Gastrocnemius medialis (tissue), 4 donors: Measurements from ENCODE around the gene URB2.

Experiments used
- CTCF ChIP-seq, 5 experiments: fragments of 450-650 bp in 3 of 5; fragments of 200-600 bp in 2 of 5; sonication (generic) in 2 of 5; IDR thresholded peaks in 4 of 5; conservative IDR thresholded peaks in 1 of 5; 1 replicate in 4 of 5; 2 replicates in 1 of 5; pipeline ENCODE4 v1.5.1; 2016 to 2019; ENCODE audit warnings: antibody characterized with exemption in 5 of 5, mild to moderate bottlenecking in 3 of 5, moderate library complexity in 3 of 5
- POLR2A ChIP-seq, 2 donors: fragments of 450-650 bp; IDR thresholded peaks; one replicate each; pipeline ENCODE4 v1.6.1; 2017; ENCODE audit warnings: antibody characterized with exemption in 2 of 2, mild to moderate bottlenecking in 2 of 2, moderate library complexity in 2 of 2

- no peak for TF ChIP-seq POLR2A (IDR thresholded peaks at IDR 0.05)
- no peak for TF ChIP-seq CTCF (IDR thresholded peaks at IDR 0.05 in 4 of 5, conservative IDR thresholded peaks at IDR 0.05 in 1 of 5)
These were observed 19.4 kb downstream of the URB2 start for GRCh38 chr1:229645324-229645993.
